GM19193 (cell line): ENCODE data around the gene RABGAP1L.

Experiments
- POLR2A ChIP-seq: IDR thresholded peaks from 4 replicates; pipeline ENCODE4 v1.6.1; 2011; ENCODE audit not compliant: insufficient read depth, insufficient read length; ENCODE audit errors: extremely low read depth

Gene RABGAP1L

GRCh38 chr1:174696026-174696821 is 536.9 kb downstream of the RABGAP1L start:
- no peak for TF ChIP-seq POLR2A

- TF ChIP-seq POLR2A, result no peak
Measured at GRCh38 chr1:174700314-174700713, 541.0 kb downstream of the RABGAP1L start.

GRCh38 chr1:174700775-174701174 is 541.5 kb downstream of the RABGAP1L start:
- TF ChIP-seq POLR2A, result no peak

- TF ChIP-seq POLR2A, result no peak
Measured at GRCh38 chr1:174701565-174701964, 542.2 kb downstream of the RABGAP1L start.

GRCh38 chr1:174702011-174702410 is 542.7 kb downstream of the RABGAP1L start:
- no peak for TF ChIP-seq POLR2A

GRCh38 chr1:174703309-174703708 is 544.0 kb downstream of the RABGAP1L start:
- no peak for TF ChIP-seq POLR2A

- no peak for TF ChIP-seq POLR2A
Measured at GRCh38 chr1:174704300-174704699, 545.0 kb downstream of the RABGAP1L start.

GRCh38 chr1:174710868-174711845 is 551.8 kb downstream of the RABGAP1L start:
- TF ChIP-seq POLR2A, result no peak

- no peak for TF ChIP-seq POLR2A
Measured at GRCh38 chr1:174712541-174712940, 553.2 kb downstream of the RABGAP1L start.

- TF ChIP-seq POLR2A, result no peak
Measured at GRCh38 chr1:174713796-174714195, 554.5 kb downstream of the RABGAP1L start.

- TF ChIP-seq POLR2A, result no peak
Measured at GRCh38 chr1:174719194-174719593, 559.9 kb downstream of the RABGAP1L start.

- no peak for TF ChIP-seq POLR2A
Measured at GRCh38 chr1:174720618-174721017, 561.3 kb downstream of the RABGAP1L start.

- TF ChIP-seq POLR2A, result no peak
Measured at GRCh38 chr1:174721246-174721645, 561.9 kb downstream of the RABGAP1L start.

- no peak for TF ChIP-seq POLR2A
Measured at GRCh38 chr1:174723816-174724215, 564.5 kb downstream of the RABGAP1L start.

GRCh38 chr1:174724219-174724618 is 564.9 kb downstream of the RABGAP1L start:
- TF ChIP-seq POLR2A, result no peak
